Esophagus squamous epithelium (tissue), 4 donors: ENCODE data around the gene NRF1.

Source experiments
- CTCF ChIP-seq, 6 experiments: fragments of 450-650 bp in 4 of 6; fragments of 200-600 bp in 2 of 6; sonication (generic) in 2 of 6; IDR thresholded peaks; one replicate each; pipeline ENCODE4 v1.5.1; 2016 to 2019; ENCODE audit warnings: antibody characterized with exemption in 6 of 6, mild to moderate bottlenecking in 4 of 6, moderate library complexity in 4 of 6
- POLR2A ChIP-seq, 4 donors: fragments of 450-650 bp; IDR thresholded peaks; one replicate each; pipeline ENCODE4 v1.6.1; 2017; ENCODE audit warnings: antibody characterized with exemption in 4 of 4, mild to moderate bottlenecking in 4 of 4, moderate library complexity in 3 of 4

- TF ChIP-seq CTCF (IDR thresholded peaks at IDR 0.05) (no peak), POLR2A (IDR thresholded peaks at IDR 0.05) (no peak)
Observed at GRCh38 chr7:129776362-129776722, 164.8 kb downstream of the NRF1 start.
